PFSK-1 (cell line): ENCODE results near the gene CAMTA1.

Experiments used
- FOXP2 ChIP-seq: optimal IDR thresholded peaks from 2 replicates; pipeline ENCODE3; 2011; ENCODE audit warnings: borderline replicate concordance, control low read depth, inconsistent platforms; ENCODE audit not compliant: insufficient read depth; ENCODE audit errors: extremely low read length, extremely low read depth
- POLR2AphosphoS5 ChIP-seq: IDR thresholded peaks from 2 replicates; pipeline ENCODE4 v1.6.1; 2012; ENCODE audit warnings: low read depth, mild to moderate bottlenecking, control low read depth, low read length, moderate library complexity
- REST ChIP-seq, 2 experiments: IDR thresholded peaks; 2 replicates each; pipeline versions ENCODE4 v1.6.1 to v1.8.0; 2011 to 2012; ENCODE audit warnings: low read depth in 2 of 2, low read length in 2 of 2, control low read depth in 1 of 2, inconsistent platforms in 1 of 2, mild to moderate bottlenecking in 1 of 2, moderate library complexity in 1 of 2; ENCODE audit not compliant: insufficient read depth in 1 of 2
- TAF1 ChIP-seq: IDR thresholded peaks from 2 replicates; pipeline ENCODE4 v1.6.1; 2012; ENCODE audit warnings: low read length, control low read depth, borderline replicate concordance; ENCODE audit not compliant: insufficient read depth

GRCh38 chr1:7705048-7705907 is 920.0 kb downstream of the CAMTA1 start:
- TF ChIP-seq TAF1 (no peak), POLR2AphosphoS5 (no peak), REST (IDR thresholded peaks at IDR 0.05; ENCODE audit: insufficient read depth in 1 of 2, low read depth in 2 of 2, low read length in 2 of 2) (no peak), FOXP2 (no peak)
